SK-N-SH (cell line): ENCODE measurements around the gene ERC2. TPM values are rescaled to one million over a fixed set of nuclear protein-coding genes. Genes with fewer than 3 reads are reported as not detected.

Source experiments
- CTCF ChIA-PET: fragments of 300-600, 350-600 bp; formaldehyde crosslinking; extraction: SDS; loops from one replicate; lab custom pipeline; 2021; lab: Yijun Ruan, JAX
- POLR2A ChIA-PET: fragments of 350-600 bp; sonication (Branson Sonifier 250); formaldehyde crosslinking; extraction: SDS; loops from one replicate; lab custom pipeline; 2020; ENCODE audit warnings: antibody characterized with exemption, inconsistent platforms; lab: Yijun Ruan, JAX
- DNase-seq: peaks from one replicate; pipeline ENCODE4 v3.0.0; 2012
- H2AFZ ChIP-seq: fragments of 200-600 bp; sonication (generic); 2 replicates; pipeline ENCODE4 v1.8.1; 2016; ENCODE audit warnings: antibody characterized with exemption, mild to moderate bottlenecking, low read depth
- H3F3A ChIP-seq: fragments of 200-600 bp; sonication (generic); replicated peaks from 2 replicates; pipeline ENCODE3; 2016; ENCODE audit warnings: antibody characterized with exemption, mild to moderate bottlenecking; ENCODE audit not compliant: insufficient read depth
- H3K27ac ChIP-seq, 2 experiments: fragments of 200-500 bp in 1 of 2; fragments of 200-600 bp in 1 of 2; sonication (Bioruptor generic) in 1 of 2; sonication (generic), shearing (Covaris generic) in 1 of 2; 2 replicates each; pipeline versions ENCODE4 v1.5.1 to v1.6.1; 2014 to 2016; ENCODE audit warnings: low read depth in 2 of 2, inconsistent platforms in 1 of 2, low read length in 1 of 2, mild to moderate bottlenecking in 1 of 2, mixed read lengths in 1 of 2
- H3K27me3 ChIP-seq: fragments of 200-600 bp; sonication (generic), shearing (Covaris generic); 2 replicates; pipeline ENCODE4 v1.6.1; 2016; ENCODE audit warnings: mixed run types; ENCODE audit not compliant: insufficient read depth
- H3K36me3 ChIP-seq, 2 experiments: fragments of 200-500 bp in 1 of 2; fragments of 200-600 bp in 1 of 2; sonication (Bioruptor generic) in 1 of 2; sonication (generic) in 1 of 2; replicated peaks in 1 of 2; 2 replicates each; pipeline versions ENCODE3 to v1.5.1; 2014 to 2016; ENCODE audit warnings: low read length in 1 of 2, mild to moderate bottlenecking in 1 of 2; ENCODE audit not compliant: insufficient read depth in 2 of 2, control insufficient read depth in 1 of 2
- H3K4me1 ChIP-seq, 2 experiments: fragments of 200-500 bp in 1 of 2; fragments of 200-600 bp in 1 of 2; sonication (Bioruptor generic) in 1 of 2; sonication (generic), shearing (Covaris generic) in 1 of 2; 2 replicates each; pipeline versions ENCODE4 v1.5.1 to v1.6.1; 2014 to 2016; ENCODE audit warnings: low read depth in 1 of 2, low read length in 1 of 2, mixed run types in 1 of 2; ENCODE audit not compliant: insufficient read depth in 2 of 2, control insufficient read depth in 1 of 2
- H3K4me2 ChIP-seq: fragments of 200-600 bp; sonication (generic), shearing (Covaris generic); 2 replicates; pipeline ENCODE4 v1.6.1; 2017; ENCODE audit warnings: mixed run types
- H3K4me3 ChIP-seq, 2 experiments: fragments of 200-500 bp in 1 of 2; fragments of 200-600 bp in 1 of 2; sonication (Bioruptor generic) in 1 of 2; sonication (generic), shearing (Covaris generic) in 1 of 2; 2 replicates each; pipeline versions ENCODE4 v1.5.1 to v1.8.1; 2014 to 2016; ENCODE audit warnings: low read depth in 2 of 2, inconsistent platforms in 1 of 2, low read length in 1 of 2, mild to moderate bottlenecking in 1 of 2, mixed read lengths in 1 of 2, moderate library complexity in 1 of 2
- H3K79me2 ChIP-seq: fragments of 200-600 bp; sonication (generic); 2 replicates; pipeline ENCODE4 v1.8.1; 2017; ENCODE audit warnings: mild to moderate bottlenecking; ENCODE audit not compliant: insufficient read depth
- H3K9ac ChIP-seq: fragments of 200-600 bp; sonication (generic); 2 replicates; pipeline ENCODE4 v1.6.1; 2017; ENCODE audit warnings: mixed run types
- H3K9me2 ChIP-seq: fragments of 200-600 bp; sonication (generic); 2 replicates; pipeline ENCODE4 v1.6.1; 2017; ENCODE audit warnings: mixed run types
- H3K9me3 ChIP-seq: fragments of 200-600 bp; sonication (generic); 2 replicates; pipeline ENCODE4 v1.6.1; 2017; ENCODE audit warnings: mixed run types, mild to moderate bottlenecking, moderate library complexity
- H4K20me1 ChIP-seq: fragments of 200-600 bp; sonication (generic); 2 replicates; pipeline ENCODE4 v1.6.1; 2017; ENCODE audit warnings: mild to moderate bottlenecking, mixed run types; ENCODE audit not compliant: insufficient read depth
- CHD2 ChIP-seq: fragments of 150-350 bp; IDR thresholded peaks from 2 replicates; pipeline ENCODE4 v1.6.1; 2018; ENCODE audit warnings: low read length; ENCODE audit not compliant: partially characterized antibody
- CTCF ChIP-seq: fragments of 200-600 bp; sonication (generic); IDR thresholded peaks from 2 replicates; pipeline ENCODE4 v1.6.1; 2017; ENCODE audit warnings: antibody characterized with exemption, mild to moderate bottlenecking, moderate library complexity
- EP300 ChIP-seq, 2 experiments: IDR thresholded peaks; 2 replicates each; pipeline versions ENCODE4 v1.4.0 to v1.6.1; 2012; ENCODE audit warnings: borderline replicate concordance in 1 of 2, low read depth in 1 of 2, low read length in 1 of 2
- FOSL2 ChIP-seq: IDR thresholded peaks from 2 replicates; pipeline ENCODE4 v1.4.0; 2012; ENCODE audit warnings: low read depth, mild to moderate bottlenecking, moderate library complexity, borderline replicate concordance
- FOXJ3 ChIP-seq: sonication (generic); formaldehyde crosslinking; IDR thresholded peaks from 2 replicates; pipeline ENCODE4 v1.5.1; 2020; ENCODE audit warnings: mild to moderate bottlenecking, missing genetic modification reagents
- FOXM1 ChIP-seq: IDR thresholded peaks from 2 replicates; pipeline ENCODE4 v1.4.0; 2012; ENCODE audit warnings: low read depth, mild to moderate bottlenecking
- IRF3 ChIP-seq: fragments of 150-350 bp; IDR thresholded peaks from 2 replicates; pipeline ENCODE4 v1.6.1; 2016; ENCODE audit warnings: mild to moderate bottlenecking, low read depth, low read length
- JUND ChIP-seq: IDR thresholded peaks from 2 replicates; pipeline ENCODE4 v1.4.0; 2012
- MAX ChIP-seq: IDR thresholded peaks from 2 replicates; pipeline ENCODE4 v1.4.0; 2012; ENCODE audit warnings: low read depth
- MEF2A ChIP-seq: IDR thresholded peaks from 2 replicates; pipeline ENCODE4 v1.4.0; 2012; ENCODE audit warnings: low read depth, borderline replicate concordance
- NRF1 ChIP-seq: IDR thresholded peaks from 2 replicates; pipeline ENCODE4 v1.6.1; 2012; ENCODE audit warnings: low read depth, mild to moderate bottlenecking, low read length
- PBX3 ChIP-seq: IDR thresholded peaks from 2 replicates; pipeline ENCODE4; 2012
- POLR2AphosphoS5 ChIP-seq: IDR thresholded peaks from 2 replicates; pipeline ENCODE4 v1.6.1; 2012; ENCODE audit warnings: low read depth, low read length
- RAD21 ChIP-seq: IDR thresholded peaks from 2 replicates; pipeline ENCODE4 v1.6.1; 2012; ENCODE audit warnings: mild to moderate bottlenecking, low read length
- RFX5 ChIP-seq: IDR thresholded peaks from 2 replicates; pipeline ENCODE4 v1.6.1; 2012; ENCODE audit warnings: mild to moderate bottlenecking, improper control_type of control experiment, low read length
- SIN3A ChIP-seq: IDR thresholded peaks from 2 replicates; pipeline ENCODE4 v1.6.1; 2012; ENCODE audit warnings: low read depth, mild to moderate bottlenecking, low read length, moderate library complexity, borderline replicate concordance
- SMC3 ChIP-seq: IDR thresholded peaks from 2 replicates; pipeline ENCODE4 v1.6.1; 2012; ENCODE audit warnings: low read depth, low read length, improper control_type of control experiment
- TAF1 ChIP-seq: IDR thresholded peaks from 2 replicates; pipeline ENCODE4 v1.6.1; 2012; ENCODE audit warnings: low read depth, mild to moderate bottlenecking, low read length, moderate library complexity, borderline replicate concordance
- TCF12 ChIP-seq: IDR thresholded peaks from 2 replicates; pipeline ENCODE4 v1.4.0; 2012
- TEAD4 ChIP-seq: IDR thresholded peaks from 2 replicates; pipeline ENCODE4 v1.4.0; 2012; ENCODE audit warnings: mild to moderate bottlenecking, borderline replicate concordance; ENCODE audit not compliant: insufficient read depth
- YY1 ChIP-seq: IDR thresholded peaks from 2 replicates; pipeline ENCODE4 v1.4.0; 2012; ENCODE audit warnings: low read depth, mild to moderate bottlenecking
- WGBS: methylation state at CpG from one replicate; pipeline ENCODE4 v1.1.6; 2017; ENCODE audit warnings: low lambda C conversion rate; 5-methylcytosine and 5-hydroxymethylcytosine counted together
- polyA plus RNA-seq, 3 experiments: library from polyadenylated mRNA; depleted of rRNA; stranded (reverse); fragments of >200 nt; gene quantifications; 2 replicates each; pipeline ENCODE4 v1.2.3, GENCODE V29; 2012

Gene ERC2
- polyA plus RNA-seq, 1 of the 3 experiments (the other 2 are of a cell fraction) = 1.6 TPM

- Histone ChIP-seq H3K9me3 (no peaks in the 10 kb centered on the region), H2AFZ (no peak overlapping the region), H3K4me3 (no peak overlapping the region), H3K36me3 (no peaks in the 10 kb centered on the region), H3K9ac (no peak overlapping the region), H3K9me2 (no peaks in the 10 kb centered on the region), H3K27me3 (no peaks in the 10 kb centered on the region), H3K79me2 (no peaks in the 10 kb centered on the region), H3K27ac (no peak overlapping the region), H3K4me2 (no peak overlapping the region), H3K4me1 (no peaks in the 10 kb centered on the region; a peak in 1 of 4 replicates), H4K20me1 (no peaks in the 10 kb centered on the region), H3F3A (no peaks in the 10 kb centered on the region)
- ChIA-PET POLR2A (interaction anchor here (0.6 kb wide), 1 partner anchor 94 kb away, joined by 7 read pairs; no protein-coding TSS in a partner anchor), CTCF (interaction anchor here (0.6 to 1.1 kb wide), 10 partner anchors 21 to 702 kb away, joined by 3 to 5 read pairs (median 4); no protein-coding TSS in a partner anchor)
- peak; percentile 44 for DNase-seq
- WGBS = 49% methylated on average over 6 of the region's 6 CpGs
- TF ChIP-seq RAD21 (0 out of 2 replicates have a peak, but pooled peaks have one; percentile 23), CTCF (peak; percentile 42), TCF12 (no peak), MAX (no peak), IRF3 (no peak)
These were observed 919.1 kb downstream of the ERC2 start for GRCh38 chr3:55549177-55549576.

- H3K36me3 ChIP-seq = no peaks in the 10 kb centered on the region
- H3K9me2 ChIP-seq = no peaks in the 10 kb centered on the region
- no peaks in the 10 kb centered on the region for H3K9me3 ChIP-seq
- no peak overlapping the region for H3K4me3 ChIP-seq
- no peak for DNase-seq
- no peaks in the 10 kb centered on the region for H4K20me1 ChIP-seq
- no peaks in the 10 kb centered on the region for H3K79me2 ChIP-seq
- ChIA-PET POLR2A (no interaction called here), CTCF (no interaction called here)
- no peak overlapping the region for H3K9ac ChIP-seq
- TF ChIP-seq CTCF (no peak), YY1 (no peak), POLR2AphosphoS5 (no peak), TEAD4 (no peak), MEF2A (no peak), SMC3 (no peak), CHD2 (no peak), EP300 (IDR thresholded peaks at IDR 0.05; ENCODE audit: borderline replicate concordance in 1 of 2, low read depth in 1 of 2, low read length in 1 of 2) (no peak), FOSL2 (no peak), SIN3A (no peak), FOXM1 (no peak), RFX5 (no peak), NRF1 (no peak), FOXJ3 (no peak), JUND (no peak), TAF1 (no peak), PBX3 (no peak)
- H3K4me1 ChIP-seq = no peaks in the 10 kb centered on the region; a peak in 1 of 4 replicates
- no peak overlapping the region for H2AFZ ChIP-seq
- WGBS = 79% methylated on average over 20 of the region's 22 CpGs
- no peak overlapping the region for H3K4me2 ChIP-seq
- no peaks in the 10 kb centered on the region for H3K27me3 ChIP-seq
- H3F3A ChIP-seq = no peaks in the 10 kb centered on the region
- no peak overlapping the region for H3K27ac ChIP-seq
These were observed 921.2 kb downstream of the ERC2 start for GRCh38 chr3:55546866-55547669.
